ENCODE measurements around the gene GAS7. TPM values are rescaled to one million over a fixed set of nuclear protein-coding genes. Genes with fewer than 3 reads are reported as not detected.

Gene GAS7
- total RNA-seq, 2 donors from 2014 or later, result 69.0 to 70.8 TPM

GRCh38 chr17:10042589-10043244 is 155.7 kb downstream of the GAS7 start:
- no peak overlapping the region for H3K27ac ChIP-seq
- H3K4me1 ChIP-seq (ENCODE audit: control insufficient read depth in 1 of 2, low read depth in 2 of 2), result no peaks in the 10 kb centered on the region
- DNase-seq (ENCODE audit: low spot score) (no peak), ATAC-seq (ENCODE audit: insufficient number of reproducible peaks, low FRiP score, low read depth) (no peak)
- H3K9me3 ChIP-seq, result no peaks in the 10 kb centered on the region
- H3K36me3 ChIP-seq, result no peaks in the 10 kb centered on the region
- H3K27me3 ChIP-seq (replicated peaks; ENCODE audit: insufficient read depth), result no peaks in the 10 kb centered on the region
- H3K4me3 ChIP-seq, result no peak overlapping the region
- TF ChIP-seq, protein P1, sequence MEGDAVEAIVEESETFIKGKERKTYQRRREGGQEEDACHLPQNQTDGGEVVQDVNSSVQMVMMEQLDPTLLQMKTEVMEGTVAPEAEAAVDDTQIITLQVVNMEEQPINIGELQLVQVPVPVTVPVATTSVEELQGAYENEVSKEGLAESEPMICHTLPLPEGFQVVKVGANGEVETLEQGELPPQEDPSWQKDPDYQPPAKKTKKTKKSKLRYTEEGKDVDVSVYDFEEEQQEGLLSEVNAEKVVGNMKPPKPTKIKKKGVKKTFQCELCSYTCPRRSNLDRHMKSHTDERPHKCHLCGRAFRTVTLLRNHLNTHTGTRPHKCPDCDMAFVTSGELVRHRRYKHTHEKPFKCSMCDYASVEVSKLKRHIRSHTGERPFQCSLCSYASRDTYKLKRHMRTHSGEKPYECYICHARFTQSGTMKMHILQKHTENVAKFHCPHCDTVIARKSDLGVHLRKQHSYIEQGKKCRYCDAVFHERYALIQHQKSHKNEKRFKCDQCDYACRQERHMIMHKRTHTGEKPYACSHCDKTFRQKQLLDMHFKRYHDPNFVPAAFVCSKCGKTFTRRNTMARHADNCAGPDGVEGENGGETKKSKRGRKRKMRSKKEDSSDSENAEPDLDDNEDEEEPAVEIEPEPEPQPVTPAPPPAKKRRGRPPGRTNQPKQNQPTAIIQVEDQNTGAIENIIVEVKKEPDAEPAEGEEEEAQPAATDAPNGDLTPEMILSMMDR (IDR thresholded peaks at IDR 0.05), result no peak

GRCh38 chr17:10041916-10042588 is 156.4 kb downstream of the GAS7 start:
- Histone ChIP-seq H3K4me3 (no peak overlapping the region), H3K36me3 (no peaks in the 10 kb centered on the region), H3K4me1 (ENCODE audit: control insufficient read depth in 1 of 2, low read depth in 2 of 2) (no peaks in the 10 kb centered on the region), H3K9me3 (no peaks in the 10 kb centered on the region), H3K27me3 (replicated peaks; ENCODE audit: insufficient read depth) (no peaks in the 10 kb centered on the region), H3K27ac (no peak overlapping the region)
- ATAC-seq (ENCODE audit: insufficient number of reproducible peaks, low FRiP score, low read depth) (no peak), DNase-seq (ENCODE audit: low spot score) (no peak)
- TF ChIP-seq, protein P1 (IDR thresholded peaks at IDR 0.05), result no peak

GRCh38 chr17:10041287-10041612 is 157.2 kb downstream of the GAS7 start:
- Histone ChIP-seq H3K4me1 (ENCODE audit: control insufficient read depth in 1 of 2, low read depth in 2 of 2) (no peaks in the 10 kb centered on the region), H3K9me3 (no peaks in the 10 kb centered on the region), H3K27me3 (replicated peaks; ENCODE audit: insufficient read depth) (no peaks in the 10 kb centered on the region), H3K27ac (no peak overlapping the region), H3K4me3 (no peak overlapping the region), H3K36me3 (no peaks in the 10 kb centered on the region)
- DNase-seq (ENCODE audit: low spot score) (no peak), ATAC-seq (ENCODE audit: insufficient number of reproducible peaks, low FRiP score, low read depth) (no peak)
- TF ChIP-seq, protein P1 (IDR thresholded peaks at IDR 0.05), result no peak

DNA sequence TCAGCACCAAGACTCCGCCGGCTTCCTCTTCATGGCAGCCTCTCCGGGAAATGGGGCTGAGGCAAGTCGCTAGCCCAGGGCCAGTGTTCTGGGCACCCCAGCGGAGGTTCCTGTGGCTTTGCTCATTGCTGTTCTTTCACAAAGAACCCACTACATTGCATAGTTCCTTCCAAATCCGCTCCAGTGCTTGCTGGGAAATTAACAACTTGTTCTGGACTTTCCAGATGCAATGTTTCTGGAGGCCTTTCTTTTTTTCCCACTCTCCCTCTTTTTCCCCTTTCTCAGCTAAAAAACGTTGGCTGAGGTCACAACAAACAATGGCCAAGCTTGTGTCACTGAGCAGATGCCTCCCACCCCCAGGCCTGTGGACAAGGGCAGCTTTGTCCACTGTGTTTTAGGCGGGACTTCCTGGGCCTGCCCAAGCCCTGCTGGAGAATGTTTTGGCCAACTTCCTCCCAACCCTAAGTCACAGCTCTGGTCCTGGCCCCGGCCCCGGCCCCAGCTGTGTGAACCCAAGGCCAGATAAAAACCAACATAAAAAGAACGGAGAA is 161.8 kb downstream of the GAS7 start:
- no peaks in the 10 kb centered on the region for H3K4me1 ChIP-seq (ENCODE audit: control insufficient read depth in 1 of 2, low read depth in 2 of 2)
- DNase-seq (ENCODE audit: low spot score) (no peak), ATAC-seq (ENCODE audit: insufficient number of reproducible peaks, low FRiP score, low read depth) (no peak)
- no peaks in the 10 kb centered on the region for H3K36me3 ChIP-seq
- TF ChIP-seq, protein P1 (IDR thresholded peaks at IDR 0.05), result no peak
- peak overlapping the region; percentile 29 for H3K4me3 ChIP-seq
- H3K27ac ChIP-seq, result peak overlapping the region in 1 of 2 donors; percentile 54
- no peaks in the 10 kb centered on the region for H3K9me3 ChIP-seq
- H3K27me3 ChIP-seq (replicated peaks; ENCODE audit: insufficient read depth), result no peaks in the 10 kb centered on the region

DNA sequence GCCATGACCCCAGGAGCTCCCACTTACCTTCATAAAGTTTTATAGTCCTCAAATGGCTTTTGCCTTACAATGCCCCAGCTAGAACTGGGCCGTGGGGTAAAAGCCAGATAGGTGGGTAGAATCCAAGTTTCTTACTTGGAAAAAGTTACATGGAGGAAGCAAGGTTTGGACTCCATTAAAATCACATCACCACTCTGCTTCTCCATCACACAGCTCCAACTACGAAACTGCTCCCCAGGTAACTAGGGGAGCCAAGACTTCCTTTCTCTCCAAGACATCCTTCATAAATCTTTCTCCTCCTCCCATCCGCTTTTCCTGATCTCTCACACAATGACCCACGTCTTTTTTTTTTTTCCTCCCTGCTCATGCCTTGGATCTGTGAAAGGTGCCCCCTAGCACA is 162.5 kb downstream of the GAS7 start:
- H3K4me1 ChIP-seq (ENCODE audit: control insufficient read depth in 1 of 2, low read depth in 2 of 2), result no peaks in the 10 kb centered on the region
- H3K4me3 ChIP-seq, result peak overlapping the region; percentile 29
- H3K27ac ChIP-seq, result peak overlapping the region in 1 of 2 donors; percentile 54
- no peaks in the 10 kb centered on the region for H3K36me3 ChIP-seq
- H3K9me3 ChIP-seq, result no peaks in the 10 kb centered on the region
- ATAC-seq (ENCODE audit: insufficient number of reproducible peaks, low FRiP score, low read depth) (no peak), DNase-seq (ENCODE audit: low spot score) (no peak)
- H3K27me3 ChIP-seq (replicated peaks; ENCODE audit: insufficient read depth), result no peaks in the 10 kb centered on the region
- TF ChIP-seq, protein P1 (IDR thresholded peaks at IDR 0.05), result no peak

All from thoracic aorta (tissue), 2 donors.